CD14-positive monocyte (primary cell): ENCODE data around the gene COL13A1. TPM values are rescaled to one million over a fixed set of nuclear protein-coding genes. Genes with fewer than 3 reads are reported as not detected.

Experiments used
- DNase-seq, 3 donors: peaks; one replicate each; pipeline ENCODE4 v3.0.0-alpha.2; 2011 to 2022
- H2AFZ ChIP-seq: 2 replicates; pipeline ENCODE4 v1.6.0; 2012; ENCODE audit warnings: mild to moderate bottlenecking, low read depth, low read length, inconsistent platforms; ENCODE audit not compliant: insufficient read depth, poor library complexity, severe bottlenecking
- H3K27ac ChIP-seq, 2 donors: 1 replicate in 1 of 2; 2 replicates in 1 of 2; pipeline ENCODE4 v1.5.1; 2012 to 2013; ENCODE audit warnings: low read length in 2 of 2, control low read depth in 1 of 2, inconsistent platforms in 1 of 2, low read depth in 1 of 2, mild to moderate bottlenecking in 1 of 2
- H3K27me3 ChIP-seq, 2 donors: one replicate each; pipeline versions ENCODE4 v1.6.0 to v1.6.1; 2011 to 2013; ENCODE audit warnings: low read length in 2 of 2; ENCODE audit not compliant: control insufficient read depth in 2 of 2, insufficient read depth in 2 of 2
- H3K36me3 ChIP-seq, 2 donors: replicated peaks in 1 of 2; 1 replicate in 1 of 2; 2 replicates in 1 of 2; pipeline versions ENCODE4 v1.5.1 to v1.6.1; 2012 to 2013; ENCODE audit warnings: low read length in 2 of 2, control low read depth in 1 of 2, inconsistent platforms in 1 of 2, mild to moderate bottlenecking in 1 of 2; ENCODE audit not compliant: insufficient read depth in 2 of 2, control insufficient read depth in 1 of 2
- H3K4me1 ChIP-seq, 2 donors: 1 replicate in 1 of 2; 2 replicates in 1 of 2; pipeline versions ENCODE4 v1.5.1 to v1.6.1; 2012 to 2013; ENCODE audit warnings: low read length in 2 of 2, control low read depth in 1 of 2, inconsistent platforms in 1 of 2, mild to moderate bottlenecking in 1 of 2, moderate library complexity in 1 of 2; ENCODE audit not compliant: insufficient read depth in 2 of 2, control insufficient read depth in 1 of 2
- H3K4me2 ChIP-seq: replicated peaks from 2 replicates; pipeline ENCODE3; 2012; ENCODE audit warnings: low read length, moderate library complexity, mild to moderate bottlenecking; ENCODE audit not compliant: poor library complexity, severe bottlenecking; ENCODE audit errors: extremely low read depth
- H3K4me3 ChIP-seq, 3 experiments: fragments of 200-600 bp in 1 of 3; sonication (generic) in 1 of 3; replicated peaks in 1 of 3; 1 replicate in 2 of 3; 2 replicates in 1 of 3; pipeline ENCODE4 v1.5.1; 2011 to 2013; ENCODE audit warnings: low read length in 3 of 3, mild to moderate bottlenecking in 3 of 3, control low read depth in 2 of 3, low read depth in 2 of 3, inconsistent platforms in 1 of 3, moderate library complexity in 1 of 3
- H3K79me2 ChIP-seq: 2 replicates; pipeline ENCODE4 v1.6.0; 2012; ENCODE audit warnings: mild to moderate bottlenecking, control low read depth, inconsistent platforms, low read length, moderate library complexity; ENCODE audit not compliant: insufficient read depth
- H3K9ac ChIP-seq: 2 replicates; pipeline ENCODE4 v1.6.0; 2017; ENCODE audit warnings: low read length, mild to moderate bottlenecking; ENCODE audit not compliant: insufficient read depth, poor library complexity, severe bottlenecking
- H3K9me3 ChIP-seq, 2 donors: replicated peaks in 1 of 2; 1 replicate in 1 of 2; 2 replicates in 1 of 2; pipeline versions ENCODE4 v1.5.1 to v1.6.1; 2012 to 2013; ENCODE audit warnings: low read length in 2 of 2, control low read depth in 1 of 2; ENCODE audit not compliant: control insufficient read depth in 1 of 2, insufficient read depth in 1 of 2
- H4K20me1 ChIP-seq: 2 replicates; pipeline ENCODE4 v1.6.0; 2012; ENCODE audit warnings: mild to moderate bottlenecking, low read length, control low read depth, moderate library complexity; ENCODE audit not compliant: insufficient read depth
- H3K27ac Mint-ChIP-seq, 7 donors: one replicate each; pipeline ENCODE4 v1.8.0; 2020; ENCODE audit warnings: mild to moderate bottlenecking in 7 of 7, mixed read lengths in 7 of 7, moderate library complexity in 6 of 7, inconsistent platforms in 2 of 7
- H3K27me3 Mint-ChIP-seq, 3 donors: one replicate each; pipeline ENCODE4 v1.8.0; 2021 to 2022; ENCODE audit warnings: low read depth in 3 of 3, mild to moderate bottlenecking in 3 of 3, mixed read lengths in 3 of 3, moderate library complexity in 3 of 3, inconsistent platforms in 1 of 3
- H3K36me3 Mint-ChIP-seq, 2 donors: one replicate each; pipeline ENCODE4 v1.8.0; 2020; ENCODE audit warnings: mixed read lengths in 2 of 2, inconsistent platforms in 1 of 2, mild to moderate bottlenecking in 1 of 2
- H3K4me1 Mint-ChIP-seq: one replicate; pipeline ENCODE4 v1.8.0; 2020; ENCODE audit warnings: mild to moderate bottlenecking, mixed read lengths
- H3K4me3 Mint-ChIP-seq, 2 donors: one replicate each; pipeline ENCODE4 v1.8.0; 2020; ENCODE audit warnings: mild to moderate bottlenecking in 2 of 2, mixed read lengths in 2 of 2, moderate library complexity in 1 of 2
- H3K9me3 Mint-ChIP-seq, 7 donors: one replicate each; pipeline ENCODE4 v1.8.0; 2020 to 2022; ENCODE audit warnings: mixed read lengths in 7 of 7, mild to moderate bottlenecking in 6 of 7, moderate library complexity in 6 of 7, inconsistent platforms in 2 of 7
- CTCF ChIP-seq: fragments of 200-600 bp; IDR thresholded peaks from one replicate; pipeline ENCODE4 v1.8.0; 2022; ENCODE audit warnings: antibody characterized with exemption, mild to moderate bottlenecking
- WGBS: methylation state at CpG from one replicate; pipeline ENCODE4 v1.1.5; 2013; ENCODE audit warnings: missing lambda C conversion rate; ENCODE audit not compliant: insufficient coverage; 5-methylcytosine and 5-hydroxymethylcytosine counted together
- intact Hi-C, 2 donors: fragments of 100-400 bp; cut with micrococcal nuclease; formaldehyde crosslinking; loops; one replicate each; pipeline versions ENCODE4 v1.15.0 to v1.15.1; 2023
- polyA plus RNA-seq, 3 donors: library from polyadenylated mRNA; depleted of rRNA in 1 of 3; unstranded in 2 of 3; stranded (reverse) in 1 of 3; fragments of 300-500 nt in 2 of 3; fragments of >200 nt in 1 of 3; fragmentation: Illumina TruSeq in 2 of 3; gene quantifications; 1 replicate in 2 of 3; 2 replicates in 1 of 3; pipeline ENCODE4 v1.2.3, GENCODE V29; 2012 to 2021

COL13A1 gene
- polyA plus RNA-seq, 3 donors = not detected

GRCh38 chr10:69818676-69819239 lies 17.1 kb downstream of the COL13A1 start:
- peaks cover 30% of the 10 kb centered on the region for H3K4me1 Mint-ChIP-seq
- no peak overlapping the region for H3K9ac ChIP-seq
- intact Hi-C loops = no loop called here

More at GRCh38 chr10:69818676-69819239, 17.1 kb downstream of the COL13A1 start:
- Histone ChIP-seq H3K27ac (no peak overlapping the region), H3K4me1 (peaks cover 20 to 21% of the 10 kb centered on the region in 2 donors), H3K79me2 (no peaks in the 10 kb centered on the region), H3K4me2 (no peak overlapping the region), H4K20me1 (no peaks in the 10 kb centered on the region), H3K4me3 (no peak overlapping the region), H3K27me3 (no peaks in the 10 kb centered on the region), H3K9me3 (peaks cover 10 to 17% of the 10 kb centered on the region in 2 donors), H3K36me3 (no peaks in the 10 kb centered on the region), H2AFZ (no peak overlapping the region)
- DNase-seq = no peak
- Mint-ChIP-seq H3K27ac (no peak overlapping the region), H3K9me3 (peaks cover 14 to 21% (median 20%) of the 10 kb centered on the region in 7 donors), H3K36me3 (peaks cover 0 to 3% of the 10 kb centered on the region in 2 donors), H3K27me3 (peaks cover 5 to 9% (median 8%) of the 10 kb centered on the region in 3 donors), H3K4me3 (no peak overlapping the region)
- TF ChIP-seq CTCF = no peak
- WGBS = 100% methylated on average over 1 of the region's 2 CpGs
